Measurements from ENCODE around the gene OXER1.

OXER1 gene, protein sequence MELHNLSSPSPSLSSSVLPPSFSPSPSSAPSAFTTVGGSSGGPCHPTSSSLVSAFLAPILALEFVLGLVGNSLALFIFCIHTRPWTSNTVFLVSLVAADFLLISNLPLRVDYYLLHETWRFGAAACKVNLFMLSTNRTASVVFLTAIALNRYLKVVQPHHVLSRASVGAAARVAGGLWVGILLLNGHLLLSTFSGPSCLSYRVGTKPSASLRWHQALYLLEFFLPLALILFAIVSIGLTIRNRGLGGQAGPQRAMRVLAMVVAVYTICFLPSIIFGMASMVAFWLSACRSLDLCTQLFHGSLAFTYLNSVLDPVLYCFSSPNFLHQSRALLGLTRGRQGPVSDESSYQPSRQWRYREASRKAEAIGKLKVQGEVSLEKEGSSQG

DNA sequence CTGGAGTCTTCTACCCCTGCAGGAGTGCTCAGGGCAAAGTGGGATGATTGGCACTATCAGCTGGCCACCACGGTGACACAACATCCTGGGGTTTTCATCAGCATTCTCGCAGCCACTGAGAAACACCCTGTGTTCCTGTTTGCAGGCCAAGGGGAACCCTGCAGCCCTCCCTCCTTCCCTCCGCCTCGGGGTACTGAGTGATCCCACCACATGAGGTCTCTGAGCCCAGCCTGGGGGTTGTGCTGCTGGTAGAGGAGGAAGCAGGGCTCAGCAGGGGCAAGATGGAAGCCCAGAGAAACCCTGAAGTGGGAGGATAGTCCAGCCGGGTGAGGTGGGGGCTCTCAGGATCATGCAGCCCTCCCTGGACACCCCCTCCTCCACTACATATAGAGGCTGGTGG, at the start of gene OXER1:
TSS of gene OXER1 (minus strand) at position 40 of the 400 bp plus-strand sequence. CDS start 73 bp downstream, outside the sequence.
- DNase-seq = no peak

DNA sequence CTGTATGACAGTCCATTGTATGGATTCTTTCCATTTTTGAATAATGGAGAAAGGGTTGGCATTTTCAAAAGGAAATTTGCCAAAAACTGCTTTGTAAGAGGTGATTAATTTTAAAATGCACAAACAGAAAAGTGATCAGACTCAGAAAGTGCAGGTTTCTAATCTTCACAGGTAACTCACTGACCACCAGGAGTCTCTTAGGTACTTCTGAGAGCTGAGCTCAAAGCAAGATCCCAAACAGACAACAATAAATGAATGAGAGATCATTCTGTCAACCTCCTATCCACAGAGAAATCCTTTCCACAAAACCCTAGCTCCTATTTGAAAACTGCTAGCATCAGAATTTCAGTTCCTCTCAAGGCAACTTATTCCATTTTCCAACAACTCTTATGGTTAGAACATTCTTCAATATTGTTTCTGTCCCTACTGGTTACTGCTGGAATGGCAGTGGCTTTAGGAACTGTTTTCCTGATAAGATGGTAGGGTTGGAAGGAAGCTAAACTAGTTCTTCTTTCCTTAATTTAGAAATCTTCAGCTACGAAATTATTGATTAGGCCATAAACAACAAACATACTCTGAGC, 49.1 kb upstream of the OXER1 start:
- no peak for DNase-seq

DNA sequence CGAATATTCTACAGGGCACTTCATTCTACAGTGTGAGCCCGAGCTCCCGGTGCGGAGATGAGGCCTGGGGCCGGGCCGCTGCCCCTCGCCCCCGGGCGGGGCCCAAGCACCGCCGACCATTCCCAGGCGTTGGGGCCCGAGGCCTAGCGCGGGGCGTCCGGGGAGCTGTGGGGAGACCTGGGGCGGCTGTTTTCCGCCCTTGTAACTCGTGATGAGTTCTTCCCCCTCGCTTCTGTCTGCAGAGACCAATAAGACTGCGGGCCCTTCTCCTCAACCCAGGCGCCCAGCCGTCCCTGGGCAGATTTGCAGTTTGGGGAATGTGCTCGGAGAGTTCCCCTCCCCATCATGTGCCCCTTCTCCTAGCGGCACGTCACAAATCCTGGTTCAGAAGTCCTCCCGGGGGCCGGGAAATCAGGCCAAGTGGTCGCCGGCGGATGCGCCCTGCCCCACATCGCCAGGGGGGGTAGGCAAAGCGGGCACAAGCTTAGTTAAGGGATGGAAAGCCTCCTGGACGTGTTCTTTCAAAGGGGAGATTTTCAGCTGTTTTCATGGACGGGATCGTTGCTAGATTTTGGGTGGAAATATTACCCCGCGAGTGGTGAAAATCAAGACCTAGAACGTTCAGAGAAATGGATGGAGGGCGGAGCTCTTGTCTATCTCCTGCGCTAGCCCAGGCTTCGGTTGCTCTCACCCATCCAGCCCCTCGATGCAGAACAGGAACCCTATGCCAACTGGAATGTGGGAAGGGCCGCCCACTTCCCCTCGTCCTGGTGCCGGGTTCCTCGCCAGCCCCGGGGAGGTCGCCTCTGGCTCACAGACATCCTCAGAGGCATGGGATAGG, 47.3 kb upstream of the OXER1 start:
- peak; percentile 51 for DNase-seq

DNA sequence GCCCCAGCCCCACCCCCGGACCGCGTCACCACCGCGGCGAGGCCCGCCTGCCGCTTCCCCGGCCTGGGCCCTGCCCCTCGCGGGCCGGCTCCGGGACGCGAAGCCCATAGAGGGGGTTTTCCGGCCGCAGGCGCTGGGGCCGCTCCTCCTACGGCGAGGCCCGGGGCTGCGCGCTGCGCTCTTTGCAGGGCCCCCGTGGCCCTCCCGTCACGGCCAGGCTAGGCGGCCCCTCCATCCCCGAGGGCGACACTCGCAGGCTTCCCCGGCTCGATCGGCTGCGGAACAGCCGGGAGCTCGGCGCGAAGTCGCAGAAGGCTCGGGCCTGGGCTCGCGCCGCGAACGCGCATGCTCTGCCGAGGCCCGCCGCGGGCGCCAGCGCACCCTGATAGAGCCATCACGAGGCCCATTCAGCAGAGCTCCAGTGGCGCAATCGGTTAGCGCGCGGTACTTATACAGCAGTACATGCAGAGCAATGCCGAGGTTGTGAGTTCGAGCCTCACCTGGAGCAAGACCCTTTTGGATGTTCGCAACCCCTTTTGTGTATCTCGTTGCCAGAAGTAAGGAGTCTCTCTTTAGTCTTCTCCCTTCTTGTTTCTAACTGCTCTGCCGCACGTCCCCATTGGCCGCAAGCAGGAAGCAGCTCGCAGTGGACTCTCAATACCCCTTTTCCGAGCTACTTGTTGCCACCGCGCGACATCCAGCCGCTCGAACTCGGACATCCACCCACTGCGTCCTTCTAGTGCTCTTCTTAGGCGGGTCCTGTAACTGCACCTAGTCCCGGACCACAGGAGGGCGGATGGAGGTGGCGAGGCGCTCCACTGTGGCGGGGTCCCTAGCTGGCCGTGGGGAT, 46.4 kb upstream of the OXER1 start:
- DNase-seq = peak; percentile 94

DNA sequence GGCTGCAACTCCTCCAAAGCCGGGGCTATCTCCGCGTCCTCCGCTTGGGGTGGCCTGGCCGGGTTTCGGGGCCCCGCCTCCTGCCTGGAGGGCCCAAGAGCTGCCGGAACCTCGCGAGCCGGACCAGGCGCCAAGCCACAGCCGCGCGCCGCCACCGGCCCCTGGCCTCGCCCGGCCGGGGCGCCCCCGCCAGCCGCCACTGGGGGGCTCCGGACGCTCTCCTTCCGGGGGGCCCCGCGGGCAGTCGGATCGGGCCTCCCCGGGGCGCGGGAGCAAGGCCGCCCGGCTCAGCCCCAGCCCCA, 45.8 kb upstream of the OXER1 start:
- DNase-seq = peak; percentile 81

DNA sequence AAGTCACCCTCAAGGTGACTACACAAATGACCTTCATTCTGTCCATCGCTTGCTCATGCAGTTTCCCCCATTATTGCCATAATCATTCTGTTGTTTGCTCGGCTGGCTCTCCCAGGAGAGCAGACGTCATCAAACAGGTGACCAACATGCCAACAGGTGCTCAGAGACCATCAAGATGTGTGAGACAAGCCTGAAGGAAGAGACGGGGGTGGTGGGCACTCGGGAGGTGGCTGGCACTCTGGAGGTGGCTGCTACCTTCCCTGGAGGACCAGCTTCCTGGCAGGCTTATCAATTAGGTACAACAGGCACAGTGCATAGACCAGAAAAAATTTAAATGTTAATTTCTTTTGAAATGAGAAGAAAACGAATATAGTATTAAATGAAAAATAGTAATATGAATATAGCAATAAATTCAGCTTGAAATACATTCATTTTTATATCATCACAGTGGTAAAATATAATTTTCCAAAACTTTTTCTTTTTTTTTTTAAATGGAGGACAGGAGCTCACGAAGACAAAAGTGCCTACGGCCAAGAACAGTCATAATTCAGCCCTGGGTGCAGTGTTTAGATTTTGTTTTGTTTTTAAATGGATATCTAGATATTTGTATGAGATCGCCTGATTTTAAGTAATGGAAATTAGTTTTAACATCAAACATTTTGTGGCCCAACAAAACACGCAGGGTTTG, 45.3 kb upstream of the OXER1 start:
- no peak for DNase-seq

DNA sequence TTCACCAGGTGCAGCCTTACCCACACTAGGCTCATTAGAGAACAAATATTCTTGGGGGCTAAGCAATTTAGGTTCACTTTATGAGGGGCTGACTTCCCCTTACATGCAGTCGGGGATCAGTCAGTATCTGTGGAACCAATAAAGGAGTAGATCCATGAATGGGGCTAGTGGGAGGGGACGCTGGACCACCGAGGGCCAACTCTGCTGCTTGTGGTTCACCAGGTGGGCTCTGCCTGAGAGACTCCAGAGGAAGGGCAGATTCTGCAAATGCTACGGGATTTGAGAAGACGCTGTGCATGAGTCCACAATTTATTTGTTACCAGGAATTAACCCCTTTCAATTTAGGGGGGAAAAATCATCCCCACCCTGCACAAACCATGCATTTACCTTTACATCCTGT, 44.4 kb upstream of the OXER1 start:
- no peak for DNase-seq

DNA sequence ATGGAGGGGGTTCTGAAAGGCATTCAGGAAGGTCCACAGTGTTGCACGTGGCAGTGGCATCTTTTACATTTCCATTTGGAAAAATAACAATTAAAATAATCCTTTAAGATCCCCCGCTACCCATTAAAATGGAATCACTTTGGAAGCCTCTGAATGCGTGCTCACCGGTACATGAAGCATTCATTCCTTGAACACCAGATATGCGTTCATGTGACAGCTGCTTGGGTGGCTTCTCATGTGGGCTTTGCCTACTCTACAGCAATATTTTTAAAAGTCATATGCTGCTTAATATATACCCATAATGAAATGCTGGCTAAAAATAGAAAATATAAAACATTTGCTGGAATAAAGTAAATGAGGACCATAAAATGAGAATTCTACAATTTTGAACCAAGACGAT, 42.9 kb upstream of the OXER1 start:
- DNase-seq = no peak

DNA sequence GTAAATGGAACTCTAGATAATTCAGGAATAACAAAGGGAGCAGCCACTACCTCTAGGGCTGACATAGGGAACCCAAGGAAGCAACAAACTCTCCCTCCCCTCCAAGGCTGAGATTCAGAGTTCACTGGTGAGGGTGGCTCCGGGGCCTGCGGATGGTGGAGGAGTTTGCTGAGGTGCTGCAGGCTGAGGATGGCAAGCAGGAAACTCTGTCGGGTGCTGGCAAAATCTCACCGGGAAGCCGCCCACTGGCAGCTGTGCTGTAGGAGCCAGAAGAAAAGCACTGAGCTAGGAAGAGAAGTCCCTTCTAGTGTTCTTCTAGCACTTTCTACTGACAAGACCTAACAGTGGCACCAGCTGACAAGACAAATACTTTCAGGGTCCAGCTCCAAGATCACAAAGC, 41.0 kb upstream of the OXER1 start:
- no peak for DNase-seq

DNA sequence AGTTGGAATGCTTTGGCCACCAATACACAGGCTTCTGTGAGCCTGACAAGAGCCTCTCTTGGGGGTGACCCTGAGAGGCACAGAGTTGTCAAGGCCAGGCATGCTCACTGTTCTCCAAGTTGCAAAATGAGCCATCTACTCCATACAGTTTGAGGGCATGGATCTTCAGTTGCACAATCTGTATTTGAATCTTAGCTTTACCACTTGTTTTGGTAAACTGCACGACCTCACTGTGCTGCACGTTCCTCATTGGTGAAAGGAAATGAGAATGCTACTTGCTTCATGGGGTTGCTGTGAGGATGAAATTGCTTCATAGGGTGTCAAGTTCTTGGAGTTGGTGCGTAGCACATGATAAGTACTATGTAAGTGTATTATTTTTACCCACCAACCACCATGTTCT, 40.4 kb upstream of the OXER1 start:
- no peak for DNase-seq

DNA sequence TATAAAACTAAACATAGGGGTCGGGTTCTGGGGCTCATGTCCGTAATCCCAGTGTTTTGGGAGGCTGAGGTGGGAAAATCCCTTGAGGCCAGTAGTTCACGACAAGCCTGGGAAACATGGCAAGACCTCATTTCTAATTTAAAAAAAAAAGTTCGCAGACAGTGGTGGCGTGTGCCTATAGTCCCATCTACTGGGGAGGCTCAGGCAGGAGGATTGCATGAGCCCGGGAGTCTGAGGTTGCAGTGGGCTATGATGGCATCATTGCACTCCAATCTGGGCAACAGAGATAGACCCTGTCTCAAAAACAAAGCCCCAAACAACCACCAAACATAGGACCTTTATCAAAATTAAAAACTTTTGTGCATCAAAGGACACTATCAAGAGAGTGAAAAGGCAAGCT, 38.2 kb upstream of the OXER1 start:
- no peak for DNase-seq

DNA sequence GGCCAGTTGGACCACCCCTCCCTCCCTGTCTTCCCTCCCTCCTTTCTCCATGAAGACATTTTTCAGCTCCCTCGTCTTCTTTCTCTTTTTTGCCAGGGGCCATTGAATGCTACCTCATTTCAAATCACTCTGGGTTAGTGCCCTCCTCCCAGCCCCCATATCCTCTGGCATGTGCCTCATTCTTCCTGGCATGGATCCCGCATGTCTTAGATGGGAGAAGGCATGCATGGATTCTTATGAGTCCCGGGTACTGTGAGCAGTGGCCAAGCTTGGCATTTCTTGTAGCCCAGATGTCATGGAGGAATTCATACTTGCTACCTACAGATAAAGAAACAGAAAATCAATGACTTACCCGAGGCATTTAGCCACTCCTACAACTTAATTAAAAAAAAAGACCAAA, 37.4 kb upstream of the OXER1 start:
- no peak for DNase-seq

DNA sequence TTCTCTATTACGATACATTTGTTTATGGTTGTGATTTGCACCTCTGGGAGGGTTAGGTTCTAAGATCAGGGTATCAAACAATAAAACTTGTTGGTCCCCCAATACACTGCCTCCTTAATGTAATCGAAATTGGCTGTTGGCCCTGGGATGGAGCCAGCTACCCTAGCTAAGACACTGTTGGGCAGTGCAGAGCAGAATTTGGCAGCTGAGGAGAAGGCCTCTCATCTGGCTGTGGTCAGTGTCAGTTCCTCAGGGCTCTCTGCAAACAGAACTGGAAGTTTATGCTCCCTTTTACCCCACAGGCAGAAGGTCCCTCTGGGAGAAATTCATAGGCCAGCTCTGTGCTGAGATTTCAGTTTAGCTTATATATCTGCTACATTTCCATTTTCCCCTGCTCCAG, 37.0 kb upstream of the OXER1 start:
- DNase-seq = no peak

DNA sequence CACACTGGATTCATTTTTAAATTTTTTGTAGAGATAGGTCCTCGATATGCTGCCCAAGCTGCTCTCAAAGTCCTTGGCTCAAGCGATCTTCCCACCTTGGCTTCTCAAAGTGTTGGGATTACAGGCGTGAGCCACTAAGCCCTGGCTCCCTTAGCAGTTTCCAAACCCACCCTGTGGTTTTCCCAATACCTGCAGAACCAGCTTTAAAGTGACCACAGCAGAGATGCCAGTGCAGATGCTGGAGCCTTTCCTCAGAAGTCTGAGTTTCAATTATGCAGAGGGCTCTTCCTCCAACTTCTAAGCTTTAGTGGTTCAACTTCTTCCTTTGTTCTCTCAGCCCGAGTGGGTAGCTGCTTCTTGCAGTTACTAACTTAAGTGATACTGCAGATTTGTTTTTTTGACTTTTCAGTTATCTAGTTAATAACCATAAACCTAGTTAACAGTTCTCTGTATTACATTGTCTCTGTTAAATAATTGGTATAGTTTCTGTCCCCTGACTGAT, 36.6 kb upstream of the OXER1 start:
- no peak for DNase-seq

DNA sequence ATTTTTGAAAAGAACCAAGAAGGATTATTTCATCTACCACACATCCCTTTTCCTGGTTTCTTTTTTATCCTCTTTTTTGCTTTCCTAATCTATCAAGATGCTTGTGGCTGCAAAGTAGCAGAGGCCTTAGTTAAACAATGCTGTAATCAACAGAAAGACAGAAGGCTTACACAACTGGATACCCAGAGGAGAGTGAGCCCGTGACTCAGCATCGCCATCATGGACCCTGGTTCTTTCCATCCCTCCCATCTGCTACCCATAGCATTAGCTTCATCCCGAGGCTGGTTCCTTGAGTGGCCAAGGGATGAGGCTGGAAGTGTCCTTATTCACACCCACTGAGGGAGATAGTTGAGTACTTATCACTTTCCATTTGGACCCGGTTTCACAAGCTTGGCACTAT, 35.9 kb upstream of the OXER1 start:
- no peak for DNase-seq

DNA sequence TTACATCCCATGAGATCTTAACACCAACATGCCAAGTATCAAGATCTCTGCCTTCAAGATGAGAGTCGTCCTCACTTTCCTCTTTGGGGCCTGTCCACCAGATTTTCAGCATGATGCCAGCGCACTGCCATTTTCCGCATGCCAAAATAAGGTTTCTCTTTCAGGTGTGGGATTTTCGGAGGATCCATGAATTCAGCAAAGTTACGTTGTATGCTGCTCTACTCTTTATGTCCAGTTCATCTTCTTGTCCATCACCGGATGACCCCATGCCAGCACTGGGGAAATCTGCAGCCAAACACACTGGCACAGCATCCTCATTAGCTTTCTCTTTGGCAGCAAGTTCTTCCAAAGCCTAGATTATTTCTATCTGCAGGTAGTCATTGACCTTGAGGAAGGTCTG, 33.3 kb upstream of the OXER1 start:
- no peak for DNase-seq

DNA sequence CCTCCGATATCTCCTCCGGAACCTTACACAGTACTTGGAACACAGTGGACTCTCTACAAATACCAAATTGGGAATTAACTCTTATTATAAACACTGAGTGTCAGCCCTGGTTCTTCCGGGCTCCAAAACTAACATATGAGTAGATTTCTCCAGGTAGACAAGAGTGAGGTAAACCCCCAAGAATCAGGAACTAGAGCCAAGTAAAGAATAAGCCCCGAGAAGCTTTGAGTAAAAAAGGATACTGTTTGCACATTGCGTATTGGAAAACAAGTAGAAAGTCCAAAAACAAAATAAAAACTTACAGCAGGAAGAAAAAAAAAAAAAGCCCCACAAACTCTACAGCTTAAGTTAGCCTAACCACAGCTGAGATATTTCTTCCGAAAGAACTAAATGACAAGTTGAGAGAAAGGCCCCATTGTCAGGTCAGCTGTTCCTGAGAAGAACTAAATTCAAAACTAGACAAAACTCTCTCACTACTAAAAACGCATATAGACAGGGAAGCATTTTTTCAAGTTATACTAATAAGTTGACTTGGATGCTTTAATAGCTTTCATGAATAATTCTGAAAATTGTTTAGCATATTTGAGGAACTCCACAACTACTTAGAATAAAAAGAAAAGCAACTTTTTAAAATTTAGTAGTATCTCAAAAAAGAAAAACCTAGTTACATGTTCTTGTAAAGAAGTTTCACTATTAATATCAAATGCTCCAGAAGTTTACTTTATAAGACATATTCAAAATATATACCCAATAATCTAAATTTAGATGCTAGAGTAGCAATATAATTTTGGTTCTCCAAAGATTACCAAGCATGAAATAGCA, 32.7 kb upstream of the OXER1 start:
- DNase-seq = peak; percentile 75

DNA sequence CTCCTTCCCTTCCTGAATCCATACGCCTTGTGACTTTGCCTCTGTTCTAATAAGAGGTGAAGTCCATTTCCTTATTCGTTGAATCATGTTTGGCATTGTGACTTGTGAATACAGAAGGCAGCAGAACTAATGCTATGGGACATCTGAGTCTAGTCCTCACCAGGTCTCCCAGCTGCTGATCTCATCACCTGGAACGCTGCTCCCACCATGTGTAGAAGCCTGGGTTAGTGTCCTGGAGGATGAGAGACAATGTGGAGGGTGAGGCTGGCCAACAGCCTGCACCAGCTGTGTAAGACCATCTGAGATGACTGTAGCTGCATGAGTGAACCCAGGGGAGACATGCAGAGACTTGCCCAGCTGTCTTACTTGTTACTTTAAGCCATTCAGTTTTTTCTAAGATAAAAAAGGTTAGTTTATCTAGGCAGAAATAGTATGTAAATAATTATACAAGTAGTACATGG, 31.9 kb upstream of the OXER1 start:
- DNase-seq = no peak

DNA sequence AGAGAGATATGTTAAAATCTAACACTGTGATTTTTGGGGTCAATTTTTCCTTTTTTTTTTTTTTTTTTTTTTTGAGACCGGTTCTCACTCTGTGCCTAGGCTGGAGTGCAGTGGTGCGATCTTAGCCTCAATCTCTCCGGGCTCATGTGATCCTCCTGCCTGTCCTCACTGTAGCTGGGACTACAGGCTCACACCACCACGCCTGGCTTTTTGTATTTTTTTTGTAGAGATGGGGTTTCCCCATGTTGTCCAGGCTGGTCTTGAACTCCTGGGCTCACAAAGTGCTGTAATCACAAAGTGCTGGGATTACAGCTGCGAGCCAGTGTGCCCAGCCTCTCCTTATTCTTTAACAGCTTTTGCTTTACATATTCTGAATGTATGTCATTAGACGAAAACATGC, 31.3 kb upstream of the OXER1 start:
- DNase-seq = no peak

DNA sequence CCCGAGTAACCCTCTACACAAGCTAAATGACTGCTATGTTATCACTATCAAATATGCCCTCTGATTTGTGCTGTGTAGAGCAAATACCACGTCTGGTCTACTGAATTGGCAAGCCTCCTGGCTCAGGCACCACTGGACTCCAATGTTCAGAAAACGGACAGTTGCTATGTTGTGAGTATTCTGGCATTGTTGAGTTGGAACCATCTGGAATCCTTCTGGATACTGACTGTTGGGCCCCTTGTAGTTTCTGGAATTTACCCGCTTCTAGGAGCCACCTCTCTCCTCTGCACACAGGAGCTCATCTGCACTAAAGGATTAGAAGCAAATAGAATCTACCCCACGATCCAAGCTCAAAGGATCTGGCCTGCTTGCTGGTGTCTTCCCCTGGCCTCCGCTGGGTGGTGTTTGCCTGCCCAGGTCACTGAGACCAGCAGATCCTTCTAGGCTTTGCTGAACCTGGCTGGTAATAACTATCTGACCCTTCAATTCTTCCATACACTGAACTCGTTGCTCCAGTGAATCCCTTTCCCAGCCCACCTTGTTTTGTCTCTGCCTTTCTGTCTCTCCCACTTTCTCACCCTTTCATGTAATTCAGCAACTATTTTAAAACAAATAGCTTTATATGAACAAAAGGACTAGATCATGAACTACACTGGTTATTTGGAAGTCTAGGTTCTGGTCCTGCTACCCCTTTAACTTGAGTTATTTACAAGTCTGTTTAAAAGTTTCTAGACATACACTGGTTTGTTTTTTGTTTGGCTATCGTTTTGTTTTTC, 30.5 kb upstream of the OXER1 start:
- no peak for DNase-seq
